H9 (cell line): ENCODE results near the gene POLR3H. TPM values are rescaled to one million over a fixed set of nuclear protein-coding genes. Genes with fewer than 3 reads are reported as not detected.

Experiments
- DNase-seq: peaks from one replicate; pipeline ENCODE4 v3.0.0-alpha.2; 2017
- H2AFZ ChIP-seq: one replicate; pipeline ENCODE4 v1.6.1; 2013; ENCODE audit warnings: mild to moderate bottlenecking, low read length, control low read depth, moderate library complexity
- H2AK5ac ChIP-seq: 2 replicates; pipeline ENCODE4 v1.6.1; 2013; ENCODE audit warnings: low read length, control low read depth, mixed read lengths; ENCODE audit not compliant: insufficient read length
- H2BK120ac ChIP-seq: one replicate; pipeline ENCODE4 v1.6.1; 2013; ENCODE audit warnings: low read depth, mild to moderate bottlenecking, low read length, control low read depth, inconsistent platforms; ENCODE audit not compliant: poor library complexity, severe bottlenecking
- H2BK12ac ChIP-seq: 2 replicates; pipeline ENCODE4 v1.6.1; 2013; ENCODE audit warnings: low read length, control low read depth, mixed read lengths, low read depth; ENCODE audit not compliant: insufficient read length
- H2BK15ac ChIP-seq: 2 replicates; pipeline ENCODE4 v1.6.1; 2013; ENCODE audit warnings: low read depth, low read length, control low read depth
- H2BK20ac ChIP-seq: one replicate; pipeline ENCODE4 v1.6.1; 2013; ENCODE audit warnings: low read depth, mild to moderate bottlenecking, low read length, control low read depth, inconsistent platforms; ENCODE audit not compliant: poor library complexity, severe bottlenecking
- H2BK5ac ChIP-seq: 2 replicates; pipeline ENCODE4 v1.6.1; 2013; ENCODE audit warnings: low read length, control low read depth, mixed read lengths; ENCODE audit not compliant: insufficient read length
- H3K14ac ChIP-seq: 2 replicates; pipeline ENCODE4 v1.6.1; 2013; ENCODE audit warnings: low read length, control low read depth; ENCODE audit not compliant: insufficient read depth
- H3K18ac ChIP-seq: 2 replicates; pipeline ENCODE4 v1.6.1; 2013; ENCODE audit warnings: low read depth, mild to moderate bottlenecking, mixed read lengths, low read length, control low read depth; ENCODE audit not compliant: insufficient read length
- H3K23ac ChIP-seq: 2 replicates; pipeline ENCODE4 v1.6.1; 2013; ENCODE audit warnings: low read length, control low read depth, mixed read lengths, low read depth; ENCODE audit not compliant: insufficient read length
- H3K23me2 ChIP-seq: 2 replicates; pipeline ENCODE4 v1.6.1; 2013; ENCODE audit warnings: low read depth, mild to moderate bottlenecking, mixed read lengths, low read length, control low read depth; ENCODE audit not compliant: insufficient read length, poor library complexity, severe bottlenecking
- H3K27ac ChIP-seq: 2 replicates; pipeline ENCODE4 v1.5.1; 2013; ENCODE audit warnings: low read length, control low read depth, mixed read lengths, low read depth; ENCODE audit not compliant: insufficient read length
- H3K27me3 ChIP-seq: 2 replicates; pipeline ENCODE4 v1.6.1; 2013; ENCODE audit warnings: low read length, control low read depth, inconsistent platforms; ENCODE audit not compliant: insufficient read depth
- H3K4ac ChIP-seq: 2 replicates; pipeline ENCODE4 v1.6.1; 2013; ENCODE audit warnings: low read depth, mild to moderate bottlenecking, control low read depth, inconsistent platforms, low read length, moderate library complexity
- H3K4me1 ChIP-seq: 2 replicates; pipeline ENCODE4 v1.6.1; 2013; ENCODE audit warnings: low read length, control low read depth, inconsistent platforms; ENCODE audit not compliant: insufficient read depth
- H3K4me2 ChIP-seq: 2 replicates; pipeline ENCODE4 v1.6.1; 2013; ENCODE audit warnings: low read length, control low read depth, mixed read lengths; ENCODE audit not compliant: insufficient read length, insufficient read depth
- H3K56ac ChIP-seq: 2 replicates; pipeline ENCODE4 v1.6.1; 2013; ENCODE audit warnings: low read depth, mild to moderate bottlenecking, mixed read lengths, low read length, control low read depth; ENCODE audit not compliant: insufficient read length
- H3K79me1 ChIP-seq: 2 replicates; pipeline ENCODE4 v1.6.1; 2013; ENCODE audit warnings: low read depth, mild to moderate bottlenecking, moderate library complexity, low read length, control low read depth, inconsistent platforms; ENCODE audit not compliant: insufficient read depth, poor library complexity, severe bottlenecking
- H3K79me2 ChIP-seq: 2 replicates; pipeline ENCODE4 v1.6.1; 2013; ENCODE audit warnings: low read length, control low read depth, inconsistent platforms; ENCODE audit not compliant: insufficient read depth
- H3K9ac ChIP-seq: 2 replicates; pipeline ENCODE4 v1.6.1; 2013; ENCODE audit warnings: low read length, control low read depth, mixed read lengths; ENCODE audit not compliant: insufficient read length; ENCODE audit errors: extremely low read depth
- H3K9me3 ChIP-seq: one replicate; pipeline ENCODE4 v1.6.1; 2013; ENCODE audit warnings: low read depth, low read length, inconsistent platforms; ENCODE audit not compliant: control insufficient read depth
- H3T11ph ChIP-seq: one replicate; pipeline ENCODE4 v1.6.1; 2013; ENCODE audit warnings: mild to moderate bottlenecking, low read length, control low read depth, inconsistent platforms
- H4K20me1 ChIP-seq: one replicate; pipeline ENCODE4 v1.6.1; 2013; ENCODE audit not compliant: control insufficient read depth, insufficient read length, insufficient read depth
- H4K5ac ChIP-seq: 2 replicates; pipeline ENCODE4 v1.6.1; 2013; ENCODE audit warnings: low read depth, mild to moderate bottlenecking, mixed read lengths, low read length, control low read depth; ENCODE audit not compliant: insufficient read length
- H4K8ac ChIP-seq: replicated peaks from 2 replicates; pipeline ENCODE4 v1.6.1; 2013; ENCODE audit warnings: low read length, control low read depth, mixed read lengths, low read depth; ENCODE audit not compliant: insufficient read length
- H4K91ac ChIP-seq: 2 replicates; pipeline ENCODE4 v1.6.1; 2013; ENCODE audit warnings: low read depth, mild to moderate bottlenecking, moderate library complexity, mixed read lengths, low read length, control low read depth; ENCODE audit not compliant: insufficient read length
- H3K27ac Mint-ChIP-seq, 3 experiments: 2 replicates in 2 of 3; 3 replicates in 1 of 3; pipeline ENCODE4 v1.8.0; 2020 to 2021; ENCODE audit warnings: mixed read lengths in 3 of 3, mild to moderate bottlenecking in 1 of 3, moderate library complexity in 1 of 3
- H3K27me3 Mint-ChIP-seq: 2 replicates; pipeline ENCODE4 v1.8.0; 2021; ENCODE audit warnings: low read depth, mild to moderate bottlenecking, moderate library complexity, mixed read lengths
- H3K36me3 Mint-ChIP-seq, 3 experiments: 2 replicates in 2 of 3; 3 replicates in 1 of 3; pipeline ENCODE4 v1.8.0; 2020 to 2021; ENCODE audit warnings: low read depth in 3 of 3, mixed read lengths in 3 of 3; ENCODE audit not compliant: insufficient read depth in 1 of 3
- H3K4me1 Mint-ChIP-seq, 2 experiments: 2 replicates each; pipeline ENCODE4 v1.8.0; 2020; ENCODE audit warnings: mixed read lengths in 2 of 2
- H3K4me3 Mint-ChIP-seq, 2 experiments: 2 replicates in 1 of 2; 3 replicates in 1 of 2; pipeline ENCODE4 v1.8.0; 2020 to 2021; ENCODE audit warnings: mild to moderate bottlenecking in 2 of 2, mixed read lengths in 2 of 2, moderate library complexity in 1 of 2
- H3K9me3 Mint-ChIP-seq, 2 experiments: 2 replicates in 1 of 2; 3 replicates in 1 of 2; pipeline ENCODE4 v1.8.0; 2020; ENCODE audit warnings: mild to moderate bottlenecking in 2 of 2, mixed read lengths in 2 of 2, moderate library complexity in 1 of 2
- WGBS: extraction: QIAGEN DNeasy Blood & Tissue Kit; methylation state at CpG from one replicate; pipeline ENCODE4 v1.1.7; 2013; ENCODE audit warnings: missing lambda C conversion rate, low lambda C conversion rate, mixed read lengths; ENCODE audit not compliant: insufficient read length; ENCODE audit errors: extremely low coverage; 5-methylcytosine and 5-hydroxymethylcytosine counted together
- total RNA-seq: library from RNA; stranded (reverse); gene quantifications from 2 replicates; pipeline ENCODE4 v1.2.1, GENCODE V29; 2021
- TF ChIP-seq, protein P1 (sequence below): fragments of 200-600 bp; sonication (generic); conservative IDR thresholded peaks from 3 replicates; pipeline ENCODE4 v1.8.0; 2021; ENCODE audit warnings: antibody characterized with exemption, mild to moderate bottlenecking

The POLR3H gene
- total RNA-seq, 1 experiment from 2014 or later, result 68.2 TPM

DNA sequence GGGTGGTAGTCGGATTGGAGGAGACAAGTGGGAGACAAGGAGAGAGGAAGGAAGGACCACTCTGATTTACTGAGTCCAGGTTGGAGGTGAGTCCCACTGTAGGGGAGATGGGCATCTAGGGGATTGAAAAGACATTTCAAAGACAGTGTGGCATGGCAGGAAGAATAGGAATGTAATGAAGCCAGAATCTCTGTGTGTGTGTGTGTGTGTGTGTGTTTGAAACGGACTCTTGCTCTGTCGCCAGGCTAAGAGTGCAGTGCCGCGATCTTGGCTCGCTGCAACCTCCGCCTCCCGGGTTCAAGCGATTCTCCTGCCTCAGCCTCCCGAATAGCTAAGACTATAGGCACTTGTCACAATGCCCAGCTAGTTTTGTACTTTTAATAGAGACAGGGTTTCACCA lies 12.3 kb upstream of the POLR3H start:
- Histone ChIP-seq H3K4me2 (no peak overlapping the region), H3T11ph (no peak overlapping the region), H3K4me1 (peaks cover under 1% of the 10 kb centered on the region; the same call in 1 of the 2 replicates), H3K14ac (no peak overlapping the region), H3K23ac (no peak overlapping the region), H3K23me2 (no peaks in the 10 kb centered on the region), H2AFZ (no peak overlapping the region), H3K56ac (no peak overlapping the region), H3K4ac (no peak overlapping the region), H4K20me1 (no peaks in the 10 kb centered on the region), H3K9ac (no peak overlapping the region), H3K18ac (no peak overlapping the region), H2AK5ac (no peak overlapping the region), H3K9me3 (no peaks in the 10 kb centered on the region), H4K8ac (no peak overlapping the region), H4K5ac (no peak overlapping the region), H2BK12ac (no peak overlapping the region), H2BK120ac (no peak overlapping the region), H3K27me3 (no peaks in the 10 kb centered on the region), H3K27ac (no peak overlapping the region), H2BK20ac (no peak overlapping the region), H2BK15ac (no peak overlapping the region), H3K79me2 (no peaks in the 10 kb centered on the region), H3K79me1 (no peaks in the 10 kb centered on the region), H2BK5ac (no peak overlapping the region), H4K91ac (no peak overlapping the region)
- H3K27me3 Mint-ChIP-seq, result peaks cover 7% of the 10 kb centered on the region
- TF ChIP-seq, protein P1, sequence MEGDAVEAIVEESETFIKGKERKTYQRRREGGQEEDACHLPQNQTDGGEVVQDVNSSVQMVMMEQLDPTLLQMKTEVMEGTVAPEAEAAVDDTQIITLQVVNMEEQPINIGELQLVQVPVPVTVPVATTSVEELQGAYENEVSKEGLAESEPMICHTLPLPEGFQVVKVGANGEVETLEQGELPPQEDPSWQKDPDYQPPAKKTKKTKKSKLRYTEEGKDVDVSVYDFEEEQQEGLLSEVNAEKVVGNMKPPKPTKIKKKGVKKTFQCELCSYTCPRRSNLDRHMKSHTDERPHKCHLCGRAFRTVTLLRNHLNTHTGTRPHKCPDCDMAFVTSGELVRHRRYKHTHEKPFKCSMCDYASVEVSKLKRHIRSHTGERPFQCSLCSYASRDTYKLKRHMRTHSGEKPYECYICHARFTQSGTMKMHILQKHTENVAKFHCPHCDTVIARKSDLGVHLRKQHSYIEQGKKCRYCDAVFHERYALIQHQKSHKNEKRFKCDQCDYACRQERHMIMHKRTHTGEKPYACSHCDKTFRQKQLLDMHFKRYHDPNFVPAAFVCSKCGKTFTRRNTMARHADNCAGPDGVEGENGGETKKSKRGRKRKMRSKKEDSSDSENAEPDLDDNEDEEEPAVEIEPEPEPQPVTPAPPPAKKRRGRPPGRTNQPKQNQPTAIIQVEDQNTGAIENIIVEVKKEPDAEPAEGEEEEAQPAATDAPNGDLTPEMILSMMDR, result no peak
- peaks cover 29 to 44% of the 10 kb centered on the region in 2 experiments for H3K4me1 Mint-ChIP-seq
- no peaks in the 10 kb centered on the region for H3K9me3 Mint-ChIP-seq
- no CpG with 5 or more reads among the region's 10 CpGs for WGBS
- no peaks in the 10 kb centered on the region for H3K36me3 Mint-ChIP-seq
- no peak overlapping the region for H3K4me3 Mint-ChIP-seq
- DNase-seq, result no peak
- no peak overlapping the region for H3K27ac Mint-ChIP-seq
